Stimulated activated naive CD4-positive, alpha-beta T cell (primary cell): ENCODE data around the gene FAM234B.
"Not testable (repeated sequence)": the region's sequence is repeated elsewhere in the genome, so short reads cannot be mapped to it uniquely, and the experiment has no call there.

Experiments
- DNase-seq, 6 experiments: peaks; one replicate each; lab custom pipeline; 2025; lab: John Stamatoyannopoulos, UW

The FAM234B gene

GRCh38 chr12:13023811-13024530 is 20.2 kb upstream of the FAM234B start:
- DNase-seq, result no peak

- DNase-seq, result no peak
Measured at GRCh38 chr12:13024531-13024916, 19.7 kb upstream of the FAM234B start.

GRCh38 chr12:13026286-13026685 is 17.9 kb upstream of the FAM234B start:
- no peak for DNase-seq

- DNase-seq, result no peak
Measured at GRCh38 chr12:13027032-13027431, 17.1 kb upstream of the FAM234B start.

GRCh38 chr12:13027508-13027907 is 16.7 kb upstream of the FAM234B start:
- DNase-seq, result no peak

- DNase-seq, result no peak
Measured at GRCh38 chr12:13028825-13029570, 15.2 kb upstream of the FAM234B start.

- no peak for DNase-seq
Measured at GRCh38 chr12:13030541-13031291, 13.5 kb upstream of the FAM234B start.

- no peak for DNase-seq
Measured at GRCh38 chr12:13032164-13032563, 12.0 kb upstream of the FAM234B start.

GRCh38 chr12:13033476-13033875 is 10.7 kb upstream of the FAM234B start:
- DNase-seq, result no peak

- not testable (repeated sequence) for DNase-seq
Measured at GRCh38 chr12:13035335-13035734, 8.8 kb upstream of the FAM234B start.

- DNase-seq, result no peak
Measured at GRCh38 chr12:13036881-13037280, 7.3 kb upstream of the FAM234B start.

- DNase-seq, result no peak
Measured at GRCh38 chr12:13038491-13039161, 5.6 kb upstream of the FAM234B start.

GRCh38 chr12:13039328-13039956 is 4.7 kb upstream of the FAM234B start:
- DNase-seq, result no peak

- DNase-seq, result no peak
Measured at GRCh38 chr12:13041224-13041623, 3.0 kb upstream of the FAM234B start.

GRCh38 chr12:13042666-13043230 is 1.4 kb upstream of the FAM234B start:
- no peak for DNase-seq

- DNase-seq, result no peak
Measured at GRCh38 chr12:13044906-13045299, 722 bp downstream of the FAM234B start.

- no peak for DNase-seq
Measured at GRCh38 chr12:13045816-13046215, 1.6 kb downstream of the FAM234B start.

- DNase-seq, result no peak
Measured at GRCh38 chr12:13046964-13047363, 2.8 kb downstream of the FAM234B start.

- no peak for DNase-seq
Measured at GRCh38 chr12:13049816-13050215, 5.6 kb downstream of the FAM234B start.

GRCh38 chr12:13052421-13052820 is 8.2 kb downstream of the FAM234B start:
- DNase-seq, result no peak

- DNase-seq, result not testable (repeated sequence)
Measured at GRCh38 chr12:13053617-13054016, 9.4 kb downstream of the FAM234B start.
